Measurements from ENCODE around the gene LRRC3C.

DNA sequence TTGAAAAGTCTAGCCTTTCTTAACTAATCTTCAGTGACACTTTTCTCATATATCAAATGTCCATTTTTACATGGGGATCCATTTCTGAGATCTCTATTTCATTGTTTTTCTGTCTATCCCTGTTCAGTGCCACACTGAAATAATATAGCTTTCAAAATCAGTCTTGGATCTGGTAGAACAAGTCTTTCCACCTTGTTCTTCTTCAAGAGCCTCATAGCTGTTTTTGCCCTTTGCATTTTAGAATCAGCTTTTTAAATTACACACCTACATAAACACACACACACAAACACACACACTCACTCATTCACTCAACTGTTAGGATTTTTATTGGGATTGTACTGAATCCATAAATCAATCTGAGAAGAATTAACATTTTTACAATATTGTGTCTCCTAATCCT is 28.3 kb upstream of the LRRC3C start:
- TF ChIP-seq POLR2A (IDR thresholded peaks at IDR 0.05; ENCODE audit: low read depth, low read length), result no peak
- no peak for TF ChIP-seq SPI1 (IDR thresholded peaks at IDR 0.05; ENCODE audit: low read depth, low read length)
- no peak for TF ChIP-seq POLR2AphosphoS5 (IDR thresholded peaks at IDR 0.05; ENCODE audit: low read depth, low read length)

All from GM12891 (cell line).